Left renal pelvis (tissue), 4 donors: Measurements from ENCODE around the gene ZNF341. TPM values are rescaled to one million over a fixed set of nuclear protein-coding genes. Genes with fewer than 3 reads are reported as not detected.
"Not testable (repeated sequence)": the region's sequence is repeated elsewhere in the genome, so short reads cannot be mapped to it uniquely, and the experiment has no call there.

Experiments
- DNase-seq, 4 donors: peaks; one replicate each; pipeline ENCODE4 v3.0.0-alpha.2; 2013; ENCODE audit warnings: low read depth in 4 of 4, low spot score in 3 of 4
- polyA plus RNA-seq, 4 donors: library from polyadenylated mRNA; unstranded; fragments of 120-200 nt; gene quantifications; one replicate each; pipeline ENCODE4 v1.2.1, GENCODE V29; 2013; ENCODE audit not compliant: insufficient read length in 4 of 4

Gene ZNF341
- polyA plus RNA-seq, 4 donors = 2.0 to 4.6 (median 2.9) TPM

DNA sequence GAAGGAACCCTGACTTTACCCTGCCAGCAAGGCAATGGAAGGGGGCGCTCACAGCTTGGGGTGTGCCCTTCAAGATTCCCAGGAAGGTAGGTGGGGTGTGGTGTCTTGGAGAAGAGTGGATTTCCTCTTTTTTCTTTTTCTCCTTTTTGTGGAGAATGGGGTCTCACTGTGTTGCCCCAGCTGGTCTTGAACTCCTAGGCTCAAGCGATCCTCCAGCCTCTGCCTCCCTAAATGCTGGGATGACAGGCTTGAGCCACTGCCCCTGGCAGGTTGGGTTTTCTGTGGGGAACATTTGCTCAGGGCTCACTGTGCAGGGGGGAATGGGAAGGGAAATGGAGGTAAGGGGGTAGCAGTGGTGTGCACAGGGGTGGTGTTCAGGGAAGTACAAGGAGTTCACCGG, 4.0 kb upstream of the ZNF341 start:
- no peak for DNase-seq

DNA sequence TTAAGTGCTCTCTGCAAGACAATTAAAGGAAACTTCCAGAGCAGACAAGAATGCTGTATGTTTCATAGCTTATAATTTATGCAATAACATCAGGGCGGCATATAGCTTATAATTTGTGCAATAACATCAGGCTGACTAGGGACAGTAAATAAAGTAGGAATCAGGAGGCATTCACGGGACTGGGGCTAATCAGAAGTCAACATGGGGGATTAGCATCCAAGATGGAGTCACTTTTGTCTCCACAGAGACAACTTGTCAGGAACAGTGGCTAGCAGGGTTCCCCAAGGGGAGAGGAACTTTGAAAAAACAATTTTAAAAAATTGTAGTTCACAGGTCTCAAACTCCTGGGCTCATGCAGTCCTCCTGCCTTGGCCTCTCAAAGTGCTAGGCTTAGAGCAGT, 3.3 kb upstream of the ZNF341 start:
- no peak for DNase-seq

DNA sequence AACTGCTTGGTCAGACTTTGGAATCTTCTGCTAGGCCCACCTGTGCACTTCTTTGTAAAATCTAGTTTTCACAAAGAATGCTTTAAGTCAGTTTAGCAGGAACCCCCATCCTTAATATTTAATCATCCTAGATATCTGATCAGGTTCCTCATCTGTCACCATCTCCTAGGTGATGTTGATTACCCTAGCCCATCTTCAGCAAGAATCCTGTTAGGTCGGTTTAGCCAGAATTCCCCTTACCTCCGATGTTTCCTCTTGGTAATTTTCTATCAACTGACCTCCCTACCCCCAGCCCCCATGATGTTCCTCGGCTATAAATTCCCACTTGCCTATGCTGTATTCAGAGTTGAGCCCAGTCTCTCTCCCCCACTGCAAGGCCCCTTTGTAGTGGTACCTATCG, 2.7 kb upstream of the ZNF341 start:
- no peak for DNase-seq

DNA sequence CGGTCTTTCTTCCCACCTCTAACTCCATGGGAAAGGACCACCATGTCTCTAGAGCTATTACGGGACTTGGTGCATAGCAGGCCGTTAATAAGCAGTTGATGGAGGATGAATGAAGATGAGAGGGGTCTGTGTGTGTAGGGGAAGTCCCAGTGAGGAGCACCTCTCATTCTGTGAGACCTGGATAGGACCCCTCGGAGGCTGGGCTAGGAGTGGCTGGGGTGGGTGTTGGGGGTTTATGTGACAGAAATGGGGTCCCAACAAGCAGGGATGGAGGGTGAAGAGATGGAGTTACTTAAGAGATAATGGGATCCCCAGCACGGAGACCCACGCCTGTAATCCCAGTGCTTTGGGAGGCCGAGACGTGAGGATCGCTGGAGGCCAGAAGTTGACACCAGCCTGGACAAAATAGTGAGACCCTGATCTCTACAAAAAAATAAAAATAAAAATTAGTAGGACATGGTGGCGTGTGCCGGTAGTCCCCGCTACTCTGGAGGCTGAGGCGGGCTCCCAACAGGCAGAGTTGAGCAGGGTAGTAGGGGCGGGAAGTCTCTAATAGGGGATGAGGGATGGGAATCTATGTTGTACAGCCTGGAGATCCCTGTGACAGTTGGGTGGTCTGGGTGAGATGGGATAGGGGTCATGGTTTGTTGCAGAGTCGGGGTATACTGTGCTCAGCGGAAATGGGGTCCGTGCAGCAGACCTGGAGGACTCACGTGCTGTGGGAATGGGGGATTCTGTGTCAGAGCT, 677 bp upstream of the ZNF341 start:
- no peak for DNase-seq

DNA sequence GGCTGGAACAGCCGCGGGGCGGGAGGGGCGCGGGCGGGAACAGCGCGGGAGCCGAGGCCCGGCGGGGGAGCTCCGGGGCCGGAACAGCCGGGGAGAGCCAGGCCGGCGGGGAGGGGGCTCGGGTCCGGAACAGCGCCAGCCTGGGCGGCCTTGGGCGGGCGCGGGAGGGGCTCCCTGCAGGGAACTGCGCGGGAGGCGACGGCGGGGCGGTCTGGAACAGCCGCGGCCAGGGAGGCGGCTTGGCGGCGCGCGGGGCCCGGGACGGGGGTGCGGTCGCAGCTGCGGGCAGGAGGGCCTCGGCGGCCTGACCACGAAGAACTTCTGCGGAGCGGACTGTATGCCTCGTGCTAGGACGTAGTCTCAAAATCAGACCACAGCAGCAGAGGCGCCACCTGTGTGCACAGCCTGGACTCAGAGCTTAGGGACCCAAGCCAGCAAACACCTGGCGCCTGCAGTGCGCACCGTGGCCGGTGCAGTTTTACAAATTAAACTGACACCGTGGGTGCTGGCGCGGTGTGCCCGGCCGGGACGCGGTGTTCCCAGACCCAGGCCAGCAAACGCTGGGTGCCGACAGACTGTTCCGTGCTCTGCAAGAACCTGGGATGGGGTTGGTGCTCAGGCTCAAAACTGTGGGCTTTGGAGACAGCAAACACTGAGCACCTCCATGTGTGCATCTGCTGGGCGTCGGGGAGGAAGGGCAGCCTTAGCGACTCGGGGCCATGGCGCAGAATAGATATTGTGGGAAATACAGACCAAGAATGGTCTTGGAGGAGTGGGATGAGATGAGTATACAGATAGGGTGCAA, 572 bp downstream of the ZNF341 start:
- peak; percentile 20 to 87 (median 72) for DNase-seq

DNA sequence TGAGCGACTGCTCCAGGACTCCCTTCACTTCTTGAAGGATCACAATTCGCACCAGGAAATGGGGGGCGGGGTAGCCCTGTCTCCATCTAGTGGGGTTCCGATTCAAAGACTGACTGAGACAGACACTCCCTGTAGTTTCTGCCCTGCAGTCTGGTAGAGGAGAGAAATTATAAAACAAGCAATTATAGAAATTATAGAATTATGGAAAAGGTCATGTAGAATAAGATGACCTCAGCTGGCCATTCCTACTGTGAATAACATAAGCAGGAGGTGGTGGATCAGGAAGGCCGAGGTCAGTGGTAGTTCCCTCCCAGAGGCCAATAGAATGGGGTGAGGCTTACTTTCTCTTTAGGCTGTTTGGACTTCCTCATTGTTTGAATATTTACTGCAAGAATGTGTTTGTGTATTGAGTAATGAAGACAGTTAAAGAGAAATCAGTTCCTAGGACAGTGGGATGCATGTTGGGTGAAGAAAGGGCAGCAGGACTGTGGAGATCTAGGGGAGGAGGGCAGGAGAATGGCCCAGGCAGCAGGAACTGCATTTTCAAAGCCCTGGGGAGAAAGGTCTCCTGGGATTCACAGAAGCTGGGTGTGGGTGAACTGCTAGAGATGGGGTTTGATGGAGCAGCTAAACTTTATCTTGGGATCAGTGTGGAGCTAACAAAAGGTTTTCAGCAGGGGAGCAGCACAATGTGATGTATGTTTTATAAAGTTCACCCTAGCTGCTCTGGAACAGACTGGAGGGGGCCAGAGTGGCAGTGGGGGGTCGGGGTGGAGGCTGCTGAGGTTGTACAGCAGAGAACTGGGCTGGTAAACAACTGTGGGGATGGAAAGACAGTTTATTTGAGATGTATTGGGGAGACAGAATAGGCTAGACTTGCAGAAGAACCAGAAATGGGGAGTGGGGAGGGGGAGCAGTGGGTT, 2.1 kb downstream of the ZNF341 start:
- peak in 3 of 4 donors; percentile 6 to 21 (median 18) for DNase-seq

DNA sequence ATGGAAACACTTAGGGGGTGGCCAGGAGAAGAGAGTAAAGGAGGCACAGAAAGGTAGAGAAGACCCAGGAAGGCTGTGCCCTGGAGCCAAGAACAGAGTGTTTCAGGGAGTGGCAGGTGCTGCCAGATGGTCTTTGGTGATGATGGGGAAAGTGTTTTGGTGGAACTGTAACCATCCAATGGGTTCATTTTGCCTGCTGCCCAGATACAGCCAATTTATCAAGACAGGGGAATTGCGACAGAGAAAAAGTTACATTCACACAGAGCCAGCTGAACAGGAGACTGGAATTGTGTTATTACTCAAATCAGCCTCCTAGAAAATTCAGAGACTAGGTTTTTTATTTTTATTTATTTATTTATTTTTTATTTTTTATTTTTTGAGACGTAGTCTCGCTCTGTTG, 5.2 kb downstream of the ZNF341 start:
- DNase-seq = no peak

DNA sequence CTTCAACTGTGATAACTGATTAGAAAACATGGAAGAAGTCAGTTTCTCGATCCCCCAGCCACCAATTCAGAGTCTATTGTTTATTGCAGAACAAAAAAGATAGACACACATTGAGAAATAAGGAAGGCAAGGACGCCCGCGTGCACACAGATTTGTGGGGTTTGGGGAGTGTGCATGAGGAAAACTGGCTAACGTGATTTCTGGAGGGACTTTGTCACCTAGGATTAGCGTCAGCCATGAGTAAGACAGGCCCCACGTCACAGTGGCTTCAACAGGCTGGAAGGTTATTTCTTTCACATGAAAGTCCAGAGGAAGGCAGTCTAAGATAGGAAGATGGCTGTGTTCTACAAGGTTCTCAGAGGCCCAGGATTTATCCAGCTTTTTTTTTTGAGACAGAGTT, 7.7 kb downstream of the ZNF341 start:
- DNase-seq = no peak

DNA sequence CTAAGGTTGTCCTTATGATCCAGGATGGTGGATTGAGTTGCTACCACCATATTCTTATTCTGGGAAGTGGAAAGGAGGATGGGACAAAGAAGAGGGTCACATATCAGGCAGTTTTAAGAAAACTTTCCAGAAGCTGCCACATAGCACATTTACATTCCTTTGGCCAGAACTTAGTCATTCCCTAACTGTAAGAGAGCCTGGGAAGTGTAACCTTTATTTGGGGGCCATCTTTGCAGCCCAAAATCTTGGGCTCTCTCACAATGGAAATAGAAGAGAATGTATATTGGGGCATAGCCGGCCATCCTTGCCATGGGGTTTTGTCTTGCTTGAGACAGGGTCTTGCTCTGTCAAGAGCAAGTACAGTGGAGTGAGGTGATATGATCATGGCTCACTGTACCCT, 8.4 kb downstream of the ZNF341 start:
- DNase-seq = no peak

DNA sequence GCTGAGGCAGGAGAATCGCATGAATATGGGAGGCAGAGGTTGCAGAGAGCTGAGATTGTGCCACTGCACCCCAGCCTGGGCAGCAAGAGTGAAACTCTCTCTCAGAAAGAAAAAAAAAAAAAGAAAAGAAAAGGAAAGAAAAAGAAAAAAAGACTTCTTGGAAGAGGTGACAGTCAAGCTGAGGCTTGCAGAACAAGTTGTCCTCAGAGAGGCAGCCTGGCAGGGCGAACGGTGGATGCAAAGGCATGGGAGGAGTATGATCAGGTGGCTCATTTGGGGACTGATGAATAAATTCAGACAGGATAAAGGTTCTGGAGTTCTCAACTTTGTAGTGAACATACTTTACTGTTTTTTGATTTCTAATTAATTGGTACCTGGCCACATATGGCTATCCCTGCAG, 12.4 kb downstream of the ZNF341 start:
- DNase-seq = no peak

DNA sequence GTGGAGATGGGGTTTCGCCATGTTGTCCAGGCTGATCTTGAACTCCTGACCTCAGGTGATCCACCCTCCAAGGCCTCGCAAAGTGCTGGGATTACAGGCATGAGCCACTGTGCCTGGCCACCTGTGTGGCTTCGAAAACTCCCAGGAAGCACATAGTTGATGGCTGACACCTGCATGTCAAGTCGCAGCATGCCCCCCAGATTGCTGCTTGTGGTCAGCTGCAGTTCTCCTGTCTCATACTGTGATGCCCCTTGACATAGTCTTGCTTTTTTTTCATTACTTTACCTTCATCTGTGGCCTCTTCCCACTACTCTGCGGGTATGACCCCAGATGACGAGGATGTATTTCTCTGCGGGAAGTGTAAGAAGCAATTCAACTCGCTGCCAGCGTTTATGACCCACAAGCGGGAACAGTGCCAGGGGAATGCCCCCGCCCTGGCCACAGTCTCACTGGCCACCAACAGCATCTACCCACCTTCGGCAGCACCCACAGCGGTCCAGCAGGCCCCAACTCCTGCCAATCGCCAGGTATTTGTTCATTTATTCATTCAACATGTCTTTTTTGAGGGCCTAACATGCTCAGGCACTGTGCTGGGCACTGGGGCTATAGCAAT, 13.1 kb downstream of the ZNF341 start:
- DNase-seq = no peak

DNA sequence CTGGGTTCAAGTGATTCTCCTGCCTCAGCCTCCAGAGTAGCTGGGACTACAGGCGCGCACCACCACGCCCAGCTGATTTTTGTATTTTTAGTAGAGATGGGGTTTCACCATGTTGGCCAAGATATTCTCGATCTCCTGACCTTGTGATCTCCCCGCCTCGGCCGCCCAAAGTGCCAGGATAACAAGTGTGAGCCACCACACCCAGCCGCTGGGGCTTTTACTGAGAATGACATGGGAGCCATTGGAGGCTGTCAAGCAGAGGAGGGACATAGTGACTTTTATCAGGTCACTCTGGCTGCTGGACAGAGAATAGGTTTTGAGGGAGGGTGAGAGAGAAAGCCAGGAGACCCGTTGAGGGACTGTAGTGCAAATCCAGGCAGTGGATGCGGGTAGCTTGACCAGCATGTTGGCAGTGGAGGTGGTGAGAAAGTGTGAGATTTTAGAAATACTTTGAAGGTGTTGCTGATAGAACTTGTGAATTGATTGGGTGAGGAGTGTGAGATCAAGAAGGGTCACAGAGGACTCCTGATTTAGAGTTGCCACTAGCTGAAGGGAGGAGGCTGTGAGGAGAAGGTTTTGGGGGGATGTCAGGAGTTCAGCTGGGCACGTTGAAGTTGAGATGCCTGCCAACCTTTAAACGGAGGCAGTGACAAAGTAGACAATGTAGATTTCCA, 14.7 kb downstream of the ZNF341 start:
- DNase-seq = no peak

DNA sequence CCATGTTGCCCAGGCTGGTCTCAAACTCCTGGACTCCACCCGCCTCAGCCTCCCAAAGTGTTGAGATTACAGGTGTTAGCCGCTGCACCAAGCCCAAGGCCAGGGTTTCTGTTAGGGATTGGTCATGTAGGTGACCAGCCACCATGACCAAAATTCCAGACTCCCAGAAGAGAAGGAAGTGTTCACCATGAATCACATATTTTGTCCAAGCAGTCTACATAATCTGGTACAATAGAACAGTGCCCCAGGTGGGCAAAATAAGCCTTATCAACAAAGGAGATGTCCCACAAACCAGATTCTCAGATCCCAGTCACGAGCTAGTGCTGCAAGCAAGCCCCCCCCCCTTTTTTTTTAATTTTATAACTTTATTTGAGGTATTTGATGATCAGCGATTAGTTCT, 20.0 kb downstream of the ZNF341 start:
- DNase-seq = no peak

DNA sequence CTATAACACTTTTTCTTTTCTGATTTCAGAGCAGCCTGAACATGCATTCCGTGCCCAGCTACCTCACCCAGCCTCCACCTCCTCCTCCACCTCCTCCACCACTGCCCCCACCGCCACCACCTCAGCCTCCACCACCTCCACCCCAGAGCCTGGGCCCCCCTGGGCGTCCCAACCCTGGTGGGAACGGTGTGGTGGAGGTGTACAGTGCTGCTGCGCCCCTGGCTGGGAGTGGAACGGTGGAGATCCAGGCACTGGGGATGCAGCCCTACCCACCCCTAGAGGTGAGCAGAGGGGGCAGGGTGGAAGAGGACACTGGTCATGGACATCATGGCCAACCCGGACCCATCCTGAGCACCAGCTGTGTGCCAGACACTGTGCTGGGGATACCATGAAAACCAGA, 21.3 kb downstream of the ZNF341 start:
- DNase-seq = no peak

DNA sequence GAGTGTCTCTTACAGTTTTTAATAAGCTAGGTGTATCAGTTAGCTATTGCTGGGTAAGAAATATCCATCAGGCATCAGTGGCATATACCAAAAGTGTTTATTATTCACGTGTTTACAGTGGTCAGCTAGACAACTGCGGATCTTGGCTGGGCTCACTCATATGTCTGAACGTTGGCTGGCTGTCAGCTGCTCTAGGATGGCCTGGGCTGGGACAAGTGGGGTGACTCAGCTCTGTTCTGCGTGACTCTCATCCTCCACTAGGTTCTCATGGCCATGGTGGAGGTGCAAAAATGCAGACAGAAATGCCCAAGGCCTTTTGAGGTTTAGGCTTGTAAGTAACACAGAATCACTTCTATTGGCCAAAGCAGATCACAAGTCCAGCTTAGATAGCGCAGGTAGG, 22.0 kb downstream of the ZNF341 start:
- no peak for DNase-seq

DNA sequence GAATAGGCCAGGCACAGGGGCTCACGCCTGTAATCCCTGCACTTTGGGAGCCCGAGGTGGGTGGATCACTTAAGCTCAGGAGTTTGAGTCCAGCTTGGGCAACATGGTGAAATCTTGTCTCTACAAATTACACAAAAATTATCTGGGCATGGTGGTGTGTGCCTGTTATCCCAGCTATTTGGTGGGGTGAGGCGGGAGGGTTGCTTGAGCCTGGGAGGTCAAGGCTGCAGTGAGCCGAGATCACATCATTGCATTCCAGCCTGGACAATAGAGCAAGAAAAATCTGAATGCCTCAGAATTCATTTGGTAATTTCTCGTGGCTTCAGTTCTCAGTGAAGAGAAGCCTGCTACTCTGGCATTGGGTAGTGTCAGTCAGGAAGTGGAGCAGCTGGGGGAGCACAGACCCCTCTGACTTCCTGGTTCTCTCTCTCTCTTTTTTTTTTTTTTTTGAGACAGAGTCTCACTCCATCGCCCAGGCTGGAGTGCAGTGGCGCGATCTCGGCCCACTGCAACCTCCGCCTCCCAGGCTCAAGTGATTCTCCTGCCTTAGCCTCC, 24.2 kb downstream of the ZNF341 start:
- not testable (repeated sequence) for DNase-seq

DNA sequence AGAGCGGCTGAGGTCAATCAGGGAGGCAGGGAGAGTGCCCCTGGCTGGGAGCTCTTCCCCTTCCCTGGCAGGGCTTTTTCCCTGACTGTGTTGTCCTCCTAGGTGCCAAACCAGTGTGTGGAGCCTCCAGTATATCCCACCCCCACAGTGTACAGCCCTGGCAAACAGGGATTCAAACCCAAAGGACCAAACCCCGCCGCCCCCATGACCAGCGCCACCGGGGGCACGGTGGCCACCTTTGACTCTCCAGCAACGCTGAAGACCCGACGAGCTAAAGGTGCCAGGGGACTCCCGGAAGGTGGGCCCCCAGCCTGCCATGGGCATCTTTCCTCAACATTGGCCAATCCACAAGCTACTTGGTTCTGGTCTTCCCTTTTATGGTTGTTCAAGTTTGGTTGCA, 25.2 kb downstream of the ZNF341 start:
- no peak for DNase-seq

DNA sequence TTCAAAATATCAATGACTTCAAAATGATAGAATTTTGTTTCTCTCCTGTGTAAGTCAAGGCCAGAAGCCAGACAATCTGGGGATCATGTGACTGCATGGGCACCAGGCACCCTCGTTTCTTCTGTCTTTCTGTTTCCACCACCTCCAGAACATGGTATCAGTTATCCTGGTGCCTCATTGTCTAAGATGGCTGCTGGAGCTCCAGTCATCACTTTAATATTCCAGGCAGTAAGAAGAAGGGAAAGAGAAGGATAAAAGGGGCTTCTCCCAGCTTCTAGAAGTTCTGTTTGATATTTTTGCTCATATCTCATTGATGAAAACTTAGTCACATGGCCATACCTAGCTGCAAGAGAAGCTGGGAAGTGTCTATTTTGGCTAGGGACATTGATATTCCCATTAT, 25.7 kb downstream of the ZNF341 start:
- no peak for DNase-seq

DNA sequence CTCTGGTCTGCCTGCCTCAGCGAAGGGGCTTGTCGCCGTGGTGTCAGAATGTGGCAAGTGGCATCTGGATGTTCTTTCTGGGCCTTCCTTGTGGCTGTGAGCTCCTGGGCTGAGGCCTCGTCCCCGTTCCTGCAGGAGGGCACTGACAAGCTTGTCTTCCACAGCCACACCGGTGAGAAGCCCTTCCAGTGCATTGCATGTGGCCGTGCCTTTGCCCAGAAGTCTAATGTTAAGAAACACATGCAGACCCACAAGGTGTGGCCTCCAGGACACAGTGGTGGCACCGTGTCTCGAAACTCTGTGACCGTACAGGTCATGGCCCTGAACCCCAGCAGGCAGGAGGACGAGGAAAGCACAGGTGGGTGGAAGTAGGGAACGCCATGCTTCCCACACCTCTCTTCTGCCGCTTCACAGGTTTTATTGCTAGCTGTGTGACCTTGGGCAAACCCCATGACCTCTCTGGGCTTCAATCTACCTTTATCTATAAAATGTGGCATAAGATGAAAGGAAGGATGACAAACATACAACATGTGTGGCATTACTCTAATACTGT, 30.0 kb downstream of the ZNF341 start:
- DNase-seq = no peak

DNA sequence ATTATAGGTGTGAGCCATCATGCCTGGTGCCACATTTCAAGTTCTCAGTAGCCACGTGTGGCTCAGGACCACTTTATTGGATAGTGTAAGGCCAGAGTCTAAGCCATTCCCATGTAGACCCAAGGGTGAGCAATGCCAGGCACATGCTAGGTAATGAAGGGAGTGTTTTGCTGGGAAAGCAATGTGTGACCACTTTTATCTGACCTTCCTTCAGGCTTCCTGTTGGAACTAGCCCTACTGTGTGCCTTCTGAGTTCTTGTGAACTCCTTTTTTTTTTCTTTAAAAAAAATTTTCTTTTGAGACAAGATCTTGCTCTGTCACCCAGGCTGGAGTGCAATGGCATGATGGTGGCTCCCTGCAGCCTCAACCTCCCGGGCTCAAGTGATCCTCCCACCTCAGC, 33.3 kb downstream of the ZNF341 start:
- DNase-seq = no peak
